ENCODE data around the gene CSF1. TPM values are rescaled to one million over a fixed set of nuclear protein-coding genes. Genes with fewer than 3 reads are reported as not detected.

Gene CSF1
- total and polyA plus RNA-seq, 2 of the 13 experiments (the other 11 are each of a cell fraction or from before 2014, with no cell fraction given), result 4.6 to 13.3 TPM

DNA sequence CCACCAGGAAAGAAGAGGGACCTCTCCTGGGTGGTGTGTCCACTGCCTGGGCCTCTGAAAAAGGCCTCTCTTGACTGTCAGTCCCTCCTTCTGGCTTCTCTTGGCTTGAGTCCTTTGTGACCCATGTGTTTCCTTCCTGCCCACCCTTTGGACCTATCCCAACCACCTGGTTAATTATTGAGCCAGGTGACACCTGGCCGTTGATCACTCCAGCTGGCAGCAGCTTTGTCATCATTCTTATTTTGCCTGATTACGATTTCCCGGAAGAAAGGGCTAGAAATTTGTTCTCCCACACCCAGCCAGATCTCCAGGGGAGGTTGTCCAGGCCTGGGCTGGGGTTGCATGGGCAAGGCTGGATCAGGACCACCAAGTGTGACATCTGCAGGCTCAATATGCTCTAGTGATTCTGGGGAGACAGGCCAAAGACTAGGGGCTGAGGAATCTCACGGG, 24.8 kb downstream of the CSF1 start (continued):
- TF ChIP-seq ZNF549 (CRISPR knock-in tag; IDR thresholded peaks at IDR 0.05) (no peak), ZNF777 (CRISPR knock-in tag; IDR thresholded peaks at IDR 0.05) (no peak), SMARCC2 (IDR thresholded peaks at IDR 0.05) (no peak), ZBTB7A (CRISPR knock-in tag; IDR thresholded peaks at IDR 0.05) (no peak), ZFP36L2 (CRISPR knock-in tag; IDR thresholded peaks at IDR 0.05) (no peak), SRSF4 (IDR thresholded peaks at IDR 0.05; ENCODE audit: low read depth, low read length, poor library complexity, severe bottlenecking) (no peak), TCF7L2 (IDR thresholded peaks at IDR 0.05; ENCODE audit: low read depth, low read length) (no peak), HIVEP1 (CRISPR knock-in tag; IDR thresholded peaks at IDR 0.05) (peak; percentile 70), ZNF772 (CRISPR knock-in tag; IDR thresholded peaks at IDR 0.05) (no peak), ZNF343 (CRISPR knock-in tag; IDR thresholded peaks at IDR 0.05) (no peak), ZBTB21 (CRISPR knock-in tag; IDR thresholded peaks at IDR 0.05) (0 out of 2 replicates have a peak, but pooled peaks have one; percentile 22), ZNF225 (CRISPR knock-in tag; IDR thresholded peaks at IDR 0.05) (no peak), FOXK2 (IDR thresholded peaks at IDR 0.05) (no peak), BORCS8-MEF2B (CRISPR knock-in tag; IDR thresholded peaks at IDR 0.05) (no peak), ZKSCAN5 (CRISPR knock-in tag; IDR thresholded peaks at IDR 0.05) (no peak), EZH2 (conservative IDR thresholded peaks at IDR 0.05; ENCODE audit: low read depth, low read length) (no peak), ZFP36 (IDR thresholded peaks at IDR 0.05; ENCODE audit: borderline replicate concordance, low read depth, low read length, partially characterized antibody) (no peak), ETV5 (CRISPR knock-in tag; IDR thresholded peaks at IDR 0.05; ENCODE audit: borderline replicate concordance) (peak; percentile 86; the same call in 1 of the 2 replicates), KAT7 (CRISPR knock-in tag; IDR thresholded peaks at IDR 0.05; ENCODE audit: borderline replicate concordance) (no peak), ZNF44 (CRISPR knock-in tag; IDR thresholded peaks at IDR 0.05) (no peak), ZNF615 (CRISPR knock-in tag; IDR thresholded peaks at IDR 0.05; ENCODE audit: borderline replicate concordance) (no peak), MED1 (CRISPR knock-in tag; IDR thresholded peaks at IDR 0.05) (peak; percentile 80)
- TF ChIP-seq, protein P1, sequence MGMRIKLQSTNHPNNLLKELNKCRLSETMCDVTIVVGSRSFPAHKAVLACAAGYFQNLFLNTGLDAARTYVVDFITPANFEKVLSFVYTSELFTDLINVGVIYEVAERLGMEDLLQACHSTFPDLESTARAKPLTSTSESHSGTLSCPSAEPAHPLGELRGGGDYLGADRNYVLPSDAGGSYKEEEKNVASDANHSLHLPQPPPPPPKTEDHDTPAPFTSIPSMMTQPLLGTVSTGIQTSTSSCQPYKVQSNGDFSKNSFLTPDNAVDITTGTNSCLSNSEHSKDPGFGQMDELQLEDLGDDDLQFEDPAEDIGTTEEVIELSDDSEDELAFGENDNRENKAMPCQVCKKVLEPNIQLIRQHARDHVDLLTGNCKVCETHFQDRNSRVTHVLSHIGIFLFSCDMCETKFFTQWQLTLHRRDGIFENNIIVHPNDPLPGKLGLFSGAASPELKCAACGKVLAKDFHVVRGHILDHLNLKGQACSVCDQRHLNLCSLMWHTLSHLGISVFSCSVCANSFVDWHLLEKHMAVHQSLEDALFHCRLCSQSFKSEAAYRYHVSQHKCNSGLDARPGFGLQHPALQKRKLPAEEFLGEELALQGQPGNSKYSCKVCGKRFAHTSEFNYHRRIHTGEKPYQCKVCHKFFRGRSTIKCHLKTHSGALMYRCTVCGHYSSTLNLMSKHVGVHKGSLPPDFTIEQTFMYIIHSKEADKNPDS (CRISPR knock-in tag; IDR thresholded peaks at IDR 0.05), result no peak
- TF ChIP-seq, protein P2, sequence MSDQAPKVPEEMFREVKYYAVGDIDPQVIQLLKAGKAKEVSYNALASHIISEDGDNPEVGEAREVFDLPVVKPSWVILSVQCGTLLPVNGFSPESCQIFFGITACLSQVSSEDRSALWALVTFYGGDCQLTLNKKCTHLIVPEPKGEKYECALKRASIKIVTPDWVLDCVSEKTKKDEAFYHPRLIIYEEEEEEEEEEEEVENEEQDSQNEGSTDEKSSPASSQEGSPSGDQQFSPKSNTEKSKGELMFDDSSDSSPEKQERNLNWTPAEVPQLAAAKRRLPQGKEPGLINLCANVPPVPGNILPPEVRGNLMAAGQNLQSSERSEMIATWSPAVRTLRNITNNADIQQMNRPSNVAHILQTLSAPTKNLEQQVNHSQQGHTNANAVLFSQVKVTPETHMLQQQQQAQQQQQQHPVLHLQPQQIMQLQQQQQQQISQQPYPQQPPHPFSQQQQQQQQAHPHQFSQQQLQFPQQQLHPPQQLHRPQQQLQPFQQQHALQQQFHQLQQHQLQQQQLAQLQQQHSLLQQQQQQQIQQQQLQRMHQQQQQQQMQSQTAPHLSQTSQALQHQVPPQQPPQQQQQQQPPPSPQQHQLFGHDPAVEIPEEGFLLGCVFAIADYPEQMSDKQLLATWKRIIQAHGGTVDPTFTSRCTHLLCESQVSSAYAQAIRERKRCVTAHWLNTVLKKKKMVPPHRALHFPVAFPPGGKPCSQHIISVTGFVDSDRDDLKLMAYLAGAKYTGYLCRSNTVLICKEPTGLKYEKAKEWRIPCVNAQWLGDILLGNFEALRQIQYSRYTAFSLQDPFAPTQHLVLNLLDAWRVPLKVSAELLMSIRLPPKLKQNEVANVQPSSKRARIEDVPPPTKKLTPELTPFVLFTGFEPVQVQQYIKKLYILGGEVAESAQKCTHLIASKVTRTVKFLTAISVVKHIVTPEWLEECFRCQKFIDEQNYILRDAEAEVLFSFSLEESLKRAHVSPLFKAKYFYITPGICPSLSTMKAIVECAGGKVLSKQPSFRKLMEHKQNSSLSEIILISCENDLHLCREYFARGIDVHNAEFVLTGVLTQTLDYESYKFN (CRISPR knock-in tag; conservative IDR thresholded peaks at IDR 0.05), result peak; percentile 93
- TF ChIP-seq, protein P3, sequence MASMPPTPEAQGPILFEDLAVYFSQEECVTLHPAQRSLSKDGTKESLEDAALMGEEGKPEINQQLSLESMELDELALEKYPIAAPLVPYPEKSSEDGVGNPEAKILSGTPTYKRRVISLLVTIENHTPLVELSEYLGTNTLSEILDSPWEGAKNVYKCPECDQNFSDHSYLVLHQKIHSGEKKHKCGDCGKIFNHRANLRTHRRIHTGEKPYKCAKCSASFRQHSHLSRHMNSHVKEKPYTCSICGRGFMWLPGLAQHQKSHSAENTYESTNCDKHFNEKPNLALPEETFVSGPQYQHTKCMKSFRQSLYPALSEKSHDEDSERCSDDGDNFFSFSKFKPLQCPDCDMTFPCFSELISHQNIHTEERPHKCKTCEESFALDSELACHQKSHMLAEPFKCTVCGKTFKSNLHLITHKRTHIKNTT (CRISPR knock-in tag; IDR thresholded peaks at IDR 0.05), result no peak
- TF ChIP-seq, protein P4, sequence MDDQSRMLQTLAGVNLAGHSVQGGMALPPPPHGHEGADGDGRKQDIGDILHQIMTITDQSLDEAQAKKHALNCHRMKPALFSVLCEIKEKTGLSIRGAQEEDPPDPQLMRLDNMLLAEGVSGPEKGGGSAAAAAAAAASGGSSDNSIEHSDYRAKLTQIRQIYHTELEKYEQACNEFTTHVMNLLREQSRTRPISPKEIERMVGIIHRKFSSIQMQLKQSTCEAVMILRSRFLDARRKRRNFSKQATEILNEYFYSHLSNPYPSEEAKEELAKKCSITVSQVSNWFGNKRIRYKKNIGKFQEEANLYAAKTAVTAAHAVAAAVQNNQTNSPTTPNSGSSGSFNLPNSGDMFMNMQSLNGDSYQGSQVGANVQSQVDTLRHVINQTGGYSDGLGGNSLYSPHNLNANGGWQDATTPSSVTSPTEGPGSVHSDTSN (CRISPR knock-in tag; IDR thresholded peaks at IDR 0.05; ENCODE audit: borderline replicate concordance), result no peak

All from HepG2 (cell line).